Measurements from ENCODE around the gene EIF4EBP3. TPM values are rescaled to one million over a fixed set of nuclear protein-coding genes. Genes with fewer than 3 reads are reported as not detected.
A peak's percentile ranks its signal among the peaks of the same experiment; 100 is the strongest.

The EIF4EBP3 gene
- total RNA-seq, 1 experiment from 2014 or later: 7.7 TPM

DNA sequence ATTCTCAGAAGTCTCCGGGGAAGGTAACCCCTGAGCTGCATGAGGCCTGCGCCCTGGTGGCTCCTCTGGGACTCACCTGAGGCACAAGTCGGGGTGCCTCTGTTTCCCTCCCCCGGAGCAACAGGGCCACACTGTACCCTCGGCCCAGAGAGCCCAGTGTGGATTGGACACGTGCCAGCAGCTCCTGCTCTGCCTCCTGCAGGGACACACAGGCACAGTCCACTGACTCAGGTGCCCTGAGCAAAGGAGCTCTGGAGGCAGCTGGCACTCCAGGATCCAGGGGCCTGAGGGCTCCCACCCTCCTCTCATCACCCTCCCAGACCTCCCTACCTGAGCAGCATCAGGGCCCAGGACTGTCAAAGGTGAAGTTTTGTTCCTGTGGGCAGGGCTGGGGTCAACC, 46.7 kb downstream of the EIF4EBP3 start:
- Histone ChIP-seq H3K27me3 (ENCODE audit: insufficient read depth, low read length) (no peaks in the 10 kb centered on the region), H3K4ac (ENCODE audit: low read depth, low read length) (no peak overlapping the region), H3K4me2 (ENCODE audit: insufficient read depth, insufficient read length, low read length) (no peak overlapping the region), H3K14ac (ENCODE audit: insufficient read depth, low read length) (peak overlapping the region; percentile 32; the same call in 1 of the 2 replicates), H3K79me2 (ENCODE audit: insufficient read depth, low read length) (no peaks in the 10 kb centered on the region), H3K23me2 (ENCODE audit: insufficient read length, low read depth, low read length, poor library complexity, severe bottlenecking) (no peaks in the 10 kb centered on the region), H4K20me1 (ENCODE audit: control insufficient read depth, insufficient read depth, insufficient read length) (no peaks in the 10 kb centered on the region), H2BK15ac (ENCODE audit: low read depth, low read length) (no peak overlapping the region), H3K9ac (ENCODE audit: extremely low read depth, insufficient read length, low read length) (no peak overlapping the region), H3K23ac (ENCODE audit: insufficient read length, low read depth, low read length) (no peak overlapping the region), H2AK5ac (ENCODE audit: insufficient read length, low read length) (no peak overlapping the region), H2BK20ac (ENCODE audit: low read depth, low read length, poor library complexity, severe bottlenecking) (no peak overlapping the region), H2AFZ (ENCODE audit: low read length) (no peak overlapping the region), H3K18ac (ENCODE audit: insufficient read length, low read depth, low read length) (no peak overlapping the region), H2BK12ac (ENCODE audit: insufficient read length, low read depth, low read length) (no peak overlapping the region), H3K9me3 (ENCODE audit: control insufficient read depth, low read depth, low read length) (no peaks in the 10 kb centered on the region), H4K5ac (ENCODE audit: insufficient read length, low read depth, low read length) (no peak overlapping the region), H3T11ph (ENCODE audit: low read length) (no peak overlapping the region), H4K91ac (ENCODE audit: insufficient read length, low read depth, low read length) (no peak overlapping the region), H4K8ac (replicated peaks; ENCODE audit: insufficient read length, low read depth, low read length) (no peak overlapping the region), H2BK120ac (ENCODE audit: low read depth, low read length, poor library complexity, severe bottlenecking) (no peak overlapping the region), H3K79me1 (ENCODE audit: insufficient read depth, low read depth, low read length, poor library complexity, severe bottlenecking) (no peaks in the 10 kb centered on the region), H2BK5ac (ENCODE audit: insufficient read length, low read length) (no peak overlapping the region), H3K4me1 (ENCODE audit: insufficient read depth, low read length) (no peaks in the 10 kb centered on the region), H3K56ac (ENCODE audit: insufficient read length, low read depth, low read length) (no peak overlapping the region), H3K27ac (ENCODE audit: insufficient read length, low read depth, low read length) (no peak overlapping the region)
- Mint-ChIP-seq H3K9me3 (no peaks in the 10 kb centered on the region; a peak in 1 of 5 replicates), H3K36me3 (ENCODE audit: insufficient read depth in 1 of 3, low read depth in 3 of 3) (no peaks in the 10 kb centered on the region), H3K27me3 (ENCODE audit: low read depth) (peaks cover 6% of the 10 kb centered on the region), H3K4me3 (no peak overlapping the region), H3K4me1 (peaks cover 5 to 6% of the 10 kb centered on the region in 2 experiments), H3K27ac (no peak overlapping the region)
- WGBS (ENCODE audit: extremely low coverage, insufficient read length, low lambda C conversion rate): no CpG with 5 or more reads among the region's 6 CpGs
- DNase-seq: no peak
- no peak for TF ChIP-seq CTCF (conservative IDR thresholded peaks at IDR 0.05)
